Testis (tissue), 2 donors: Measurements from ENCODE around the gene ATOSB.

Experiments used
- CTCF ChIP-seq, 3 experiments: fragments of 450-650 bp in 2 of 3; fragments of 200-600 bp in 1 of 3; sonication (generic) in 1 of 3; IDR thresholded peaks; one replicate each; pipeline ENCODE4 v1.5.1; 2016 to 2019; ENCODE audit warnings: antibody characterized with exemption in 3 of 3, mild to moderate bottlenecking in 2 of 3, moderate library complexity in 1 of 3
- POLR2A ChIP-seq: fragments of 450-650 bp; IDR thresholded peaks from one replicate; pipeline ENCODE4 v1.6.1; 2017; ENCODE audit warnings: antibody characterized with exemption, mild to moderate bottlenecking, moderate library complexity

- TF ChIP-seq CTCF (IDR thresholded peaks at IDR 0.05) (no peak), POLR2A (no peak)
These were observed 7.2 kb downstream of the ATOSB start for GRCh38 chr9:35108461-35108860.
